AG04449 (cell line): ENCODE data around the gene M1AP.

Source experiments
- CTCF ChIA-PET: fragments of 350-600 bp; formaldehyde crosslinking; extraction: SDS; loops from one replicate; lab custom pipeline; 2021; ENCODE audit warnings: antibody characterized with exemption; lab: Yijun Ruan, JAX
- POLR2A ChIA-PET: fragments of 400-600, 350-600 bp; formaldehyde crosslinking; extraction: SDS; loops from one replicate; lab custom pipeline; 2020; ENCODE audit warnings: antibody characterized with exemption, inconsistent platforms; lab: Yijun Ruan, JAX
- DNase-seq: peaks from one replicate; pipeline ENCODE4 v3.0.0-alpha.2; 2010; ENCODE audit warnings: low read depth, low spot score
- H3K4me3 ChIP-seq: 2 replicates; pipeline ENCODE4 v1.5.1; 2011; ENCODE audit warnings: low read depth, mild to moderate bottlenecking, control low read depth, low read length
- TF ChIP-seq, protein P1 (sequence below): IDR thresholded peaks from one replicate; pipeline ENCODE4 v1.5.1; 2011; ENCODE audit warnings: mild to moderate bottlenecking, moderate library complexity, low read length, control low read depth, inconsistent platforms; ENCODE audit not compliant: insufficient read depth; ENCODE audit errors: missing control alignments

The M1AP gene

DNA sequence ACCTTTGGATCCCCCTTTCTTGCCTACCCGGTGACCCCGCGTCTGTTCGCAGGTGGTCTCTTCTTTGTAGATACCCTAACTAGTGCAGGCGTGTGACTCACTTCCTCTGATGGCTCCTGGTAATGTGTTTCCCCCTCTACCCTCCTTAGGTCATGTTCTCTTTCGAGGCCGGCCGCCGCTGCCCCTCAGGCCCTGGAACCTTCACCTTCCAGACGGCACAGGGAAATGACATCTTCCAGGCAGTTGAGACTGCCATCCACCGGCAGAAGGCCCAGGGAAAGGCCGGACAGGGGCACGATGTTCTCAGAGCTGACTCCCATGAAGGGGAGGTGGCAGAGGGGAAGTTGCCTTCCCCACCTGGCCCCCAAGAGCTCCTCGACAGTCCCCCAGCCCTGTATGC lies 92.0 kb downstream of the M1AP start:
- CTCF ChIA-PET = interaction anchor here (1.1 to 5.2 kb wide), 3 partner anchors 10 to 31 kb away, joined by 3 to 39 read pairs (median 6); no protein-coding TSS in a partner anchor
- H3K4me3 ChIP-seq = peak overlapping the region; percentile 92; the same call in 1 of the 2 replicates
- POLR2A ChIA-PET = interaction anchor here (0.9 kb wide), 1 partner anchor 11 kb away, joined by 3 read pairs; no protein-coding TSS in a partner anchor
- no peak for DNase-seq
- TF ChIP-seq, protein P1, sequence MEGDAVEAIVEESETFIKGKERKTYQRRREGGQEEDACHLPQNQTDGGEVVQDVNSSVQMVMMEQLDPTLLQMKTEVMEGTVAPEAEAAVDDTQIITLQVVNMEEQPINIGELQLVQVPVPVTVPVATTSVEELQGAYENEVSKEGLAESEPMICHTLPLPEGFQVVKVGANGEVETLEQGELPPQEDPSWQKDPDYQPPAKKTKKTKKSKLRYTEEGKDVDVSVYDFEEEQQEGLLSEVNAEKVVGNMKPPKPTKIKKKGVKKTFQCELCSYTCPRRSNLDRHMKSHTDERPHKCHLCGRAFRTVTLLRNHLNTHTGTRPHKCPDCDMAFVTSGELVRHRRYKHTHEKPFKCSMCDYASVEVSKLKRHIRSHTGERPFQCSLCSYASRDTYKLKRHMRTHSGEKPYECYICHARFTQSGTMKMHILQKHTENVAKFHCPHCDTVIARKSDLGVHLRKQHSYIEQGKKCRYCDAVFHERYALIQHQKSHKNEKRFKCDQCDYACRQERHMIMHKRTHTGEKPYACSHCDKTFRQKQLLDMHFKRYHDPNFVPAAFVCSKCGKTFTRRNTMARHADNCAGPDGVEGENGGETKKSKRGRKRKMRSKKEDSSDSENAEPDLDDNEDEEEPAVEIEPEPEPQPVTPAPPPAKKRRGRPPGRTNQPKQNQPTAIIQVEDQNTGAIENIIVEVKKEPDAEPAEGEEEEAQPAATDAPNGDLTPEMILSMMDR = no peak

DNA sequence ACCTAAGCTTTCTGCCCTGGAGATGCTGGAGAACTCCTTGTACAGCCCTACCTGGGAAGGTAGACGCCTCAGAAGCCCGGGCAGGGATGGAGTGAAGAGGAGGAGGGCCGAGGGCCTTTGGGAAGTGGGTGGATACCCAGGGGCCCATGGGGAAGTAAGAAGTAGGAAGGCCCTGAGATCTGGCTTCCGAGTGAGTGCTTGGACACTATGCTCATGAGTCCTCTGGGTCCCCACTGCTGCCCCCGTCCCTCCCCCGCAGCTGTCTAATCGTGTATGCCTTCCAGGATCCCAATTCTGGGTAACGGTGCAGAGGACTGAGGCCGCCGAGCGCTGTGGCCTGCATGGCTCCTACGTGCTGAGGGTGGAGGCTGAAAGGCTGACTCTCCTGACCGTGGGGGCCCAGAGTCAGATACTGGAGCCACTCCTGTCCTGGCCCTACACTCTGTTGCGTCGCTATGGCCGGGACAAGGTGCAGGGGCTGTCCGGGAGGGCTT lies 92.5 kb downstream of the M1AP start:
- TF ChIP-seq, protein P1 = no peak
- ChIA-PET POLR2A (interaction anchor here (0.8 to 2.1 kb wide), 4 partner anchors 8 to 29 kb away, joined by 3 to 12 read pairs (median 4); no protein-coding TSS in a partner anchor), CTCF (interaction anchor here (0.7 to 5.2 kb wide), 5 partner anchors 8 to 31 kb away, joined by 3 to 39 read pairs (median 4); no protein-coding TSS in a partner anchor)
- DNase-seq = no peak
- H3K4me3 ChIP-seq = peak overlapping the region; percentile 92

DNA sequence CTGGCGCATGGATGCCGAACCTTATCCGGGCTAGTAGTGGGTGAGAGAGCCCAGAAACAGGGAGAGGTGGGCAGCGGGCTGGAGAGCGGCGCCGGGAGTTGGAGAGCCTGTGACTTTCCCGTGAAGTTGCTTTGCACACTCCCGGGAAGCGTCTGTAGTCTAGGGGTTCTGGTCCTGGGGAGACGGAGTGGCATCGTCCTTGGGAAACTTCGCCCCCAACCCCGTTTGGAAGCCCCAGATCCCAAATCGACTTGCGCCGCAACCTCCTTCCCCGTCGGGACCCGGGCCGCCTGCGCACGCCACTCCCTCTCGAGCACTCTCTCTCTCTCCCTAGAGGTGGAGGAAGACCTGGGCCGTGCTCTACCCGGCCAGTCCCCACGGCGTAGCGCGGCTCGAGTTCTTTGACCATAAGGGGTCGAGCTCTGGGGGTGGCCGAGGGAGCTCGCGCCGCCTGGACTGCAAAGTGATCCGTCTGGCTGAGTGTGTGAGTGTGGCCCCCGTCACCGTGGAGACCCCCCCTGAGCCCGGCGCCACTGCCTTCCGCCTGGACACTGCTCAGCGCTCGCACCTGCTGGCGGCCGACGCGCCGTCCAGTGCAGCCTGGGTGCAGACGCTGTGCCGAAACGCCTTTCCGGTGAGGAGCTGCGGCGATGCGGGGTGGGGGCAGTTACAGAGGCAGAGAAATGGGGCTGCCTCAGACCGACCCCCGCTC lies 93.2 kb downstream of the M1AP start:
- ChIA-PET POLR2A (interaction anchor here (0.8 to 2.1 kb wide), 4 partner anchors 9 to 30 kb away, joined by 3 to 12 read pairs (median 4); no protein-coding TSS in a partner anchor), CTCF (interaction anchor here (0.7 to 5.2 kb wide), 6 partner anchors 9 to 32 kb away, joined by 3 to 39 read pairs (median 4); no protein-coding TSS in a partner anchor)
- TF ChIP-seq, protein P1 = no peak
- peak overlapping the region; percentile 92 for H3K4me3 ChIP-seq
- no peak for DNase-seq

DNA sequence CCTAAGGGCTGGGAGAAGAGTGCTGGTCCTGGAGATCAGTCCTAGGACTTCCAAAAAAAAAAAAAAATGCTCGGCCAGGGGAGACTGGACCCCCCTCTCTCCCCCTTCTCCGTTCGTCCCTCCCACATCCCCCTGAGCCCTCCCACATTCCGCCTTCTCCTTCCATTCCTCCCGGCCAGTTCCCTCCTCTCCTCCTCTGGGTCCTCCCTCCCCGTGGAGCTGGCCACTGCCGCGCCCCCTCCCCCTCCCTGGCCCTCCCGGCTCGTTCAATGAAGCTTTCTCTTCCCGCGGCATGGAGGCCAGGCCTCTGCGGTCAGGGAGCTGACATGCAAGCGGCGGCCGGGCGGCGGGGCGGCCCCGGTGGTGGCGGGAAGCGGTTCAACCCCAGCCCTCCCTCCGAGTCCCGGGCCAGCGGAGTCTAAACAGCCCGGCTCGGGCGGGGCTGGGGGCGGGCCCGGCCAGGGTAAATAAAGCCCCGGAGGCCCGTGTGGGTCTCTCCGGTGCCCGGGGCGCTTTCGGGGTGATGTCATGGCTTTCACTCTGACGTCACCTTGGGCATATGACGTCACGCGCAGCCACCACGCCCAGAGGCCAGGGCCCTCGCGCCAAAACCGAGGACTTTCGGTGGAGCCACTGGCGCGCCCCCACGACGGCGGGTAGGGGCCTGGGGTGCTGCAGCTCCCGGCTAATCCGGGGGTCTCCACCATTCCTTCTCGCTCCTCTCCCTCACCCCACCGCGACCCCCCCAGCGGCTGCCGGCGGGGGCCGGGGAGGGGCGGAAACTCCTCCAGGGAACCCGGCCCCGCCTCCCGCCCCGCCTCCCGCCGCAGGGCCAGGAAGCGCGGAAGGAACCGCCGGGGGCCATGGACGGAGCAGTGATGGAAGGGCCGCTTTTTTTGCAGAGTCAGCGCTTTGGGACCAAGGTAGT lies 94.0 kb downstream of the M1AP start, which contains the start of the genes DOK1 and LOXL3:
Gene DOK1 (plus strand): TSS at position 829 of the 928 bp plus-strand sequence. CDS start 35 bp downstream, at position 864.
Gene LOXL3 (minus strand): TSS at position 51 of the 928 bp plus-strand sequence. CDS start 1,308 bp downstream, outside the sequence.
- TF ChIP-seq, protein P1 = no peak
- DNase-seq = peak; percentile 65
- H3K4me3 ChIP-seq = peak within 1 kb of the TSS; percentile 92
- ChIA-PET CTCF (interaction anchor here (1.0 to 5.2 kb wide), 4 partner anchors 10 to 33 kb away, joined by 3 to 39 read pairs (median 4); no protein-coding TSS in a partner anchor), POLR2A (interaction anchor here (0.7 to 2.1 kb wide), 7 partner anchors 9 to 1051 kb away, joined by 3 to 12 read pairs (median 3); partner anchors contain the start of genes AUP1 and HTRA2)

DNA sequence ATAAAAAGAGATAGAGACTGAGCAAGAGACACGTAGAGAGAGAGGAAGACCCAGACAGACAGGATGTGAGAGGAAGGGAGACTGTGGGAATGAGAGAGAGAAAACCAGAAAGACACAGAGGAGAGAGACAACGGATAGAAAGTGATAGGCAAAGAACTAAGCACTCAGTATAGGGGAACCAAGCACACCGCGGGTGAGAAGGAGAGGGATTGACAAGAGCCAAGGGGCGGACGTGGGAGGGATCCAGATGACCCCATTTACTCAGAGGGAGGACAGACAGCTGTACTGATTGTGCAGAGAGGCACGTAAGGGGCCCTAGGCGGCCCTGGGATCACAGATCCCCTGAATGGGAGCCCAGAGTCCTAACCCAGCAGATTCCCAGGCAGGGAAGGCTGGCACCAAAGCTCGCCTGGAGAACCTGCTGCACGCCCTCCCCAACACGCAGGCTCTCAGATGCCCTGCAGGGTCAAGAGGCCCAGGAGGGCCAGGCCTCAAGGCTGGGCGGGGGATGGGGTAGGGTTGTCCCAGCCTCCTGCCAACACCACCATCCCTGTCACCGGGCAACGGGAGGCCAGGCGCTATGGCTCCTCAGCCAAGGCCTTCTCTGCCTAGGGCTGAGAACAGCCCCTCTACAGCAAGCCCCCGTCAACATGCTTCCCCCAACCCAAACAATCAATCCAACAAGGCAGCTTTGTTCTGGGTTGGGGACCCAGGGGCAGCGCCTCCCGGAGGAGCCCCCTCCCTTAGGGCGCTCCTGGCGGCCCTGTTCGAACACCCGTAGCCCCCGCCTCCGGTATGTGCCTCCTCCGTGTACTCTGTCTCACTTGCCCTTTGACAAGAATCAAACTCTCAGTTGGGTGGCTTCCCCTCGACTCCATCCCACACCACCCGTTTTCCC lies 95.0 kb downstream of the M1AP start:
- TF ChIP-seq, protein P1 = no peak
- POLR2A ChIA-PET = interaction anchor here (1.0 to 2.1 kb wide), 5 partner anchors 10 to 24 kb away, joined by 3 to 12 read pairs (median 4); partner anchors contain the start of genes AUP1 and HTRA2
- DNase-seq = no peak
- CTCF ChIA-PET = interaction anchor here (0.8 to 1.1 kb wide), 3 partner anchors 10 to 32 kb away, joined by 3 to 4 read pairs (median 3); no protein-coding TSS in a partner anchor
- H3K4me3 ChIP-seq = peak overlapping the region; percentile 92
